PC-3 (cell line): ENCODE data around the gene DHCR24. TPM values are rescaled to one million over a fixed set of nuclear protein-coding genes. Genes with fewer than 3 reads are reported as not detected.

Experiments used
- ATAC-seq: fragments of 200-7000 bp; cut with Tn5 transposase; 2 replicates; pipeline ENCODE4 v1.9.1; 2020; ENCODE audit warnings: mild to moderate bottlenecking, moderate library complexity
- BruUV-seq: library from RNA; stranded (reverse); fragments of 400-500 nt; replicated peaks from 2 replicates; lab custom pipeline; 2021; lab: Mats Ljungman, UMichigan
- CTCF ChIA-PET: fragments of 300-600 bp; sonication (Branson Sonifier 250); formaldehyde crosslinking; loops from one replicate; lab custom pipeline; 2022; ENCODE audit warnings: antibody characterized with exemption; lab: Charles Lee
- POLR2A ChIA-PET: fragments of 300-600 bp; sonication (Branson Sonifier 250); formaldehyde crosslinking; loops from one replicate; lab custom pipeline; 2022; ENCODE audit warnings: antibody characterized with exemption; ENCODE audit not compliant: unreplicated experiment; lab: Charles Lee
- DNase-seq: peaks from one replicate; pipeline ENCODE4 v3.0.0-alpha.2; 2015
- H2AFZ ChIP-seq: fragments of 300-600 bp; sonication (generic); 2 replicates; pipeline ENCODE4 v1.6.0; 2016; ENCODE audit warnings: antibody characterized with exemption, low read length
- H3F3A ChIP-seq: fragments of 300-600 bp; sonication (generic); one replicate; pipeline ENCODE4 v1.6.0; 2017; ENCODE audit warnings: antibody characterized with exemption, low read length, control low read depth, mild to moderate bottlenecking; ENCODE audit not compliant: unreplicated experiment
- H3K27ac ChIP-seq: fragments of 300-600 bp; sonication (generic); 2 replicates; pipeline ENCODE4 v1.5.1; 2016; ENCODE audit warnings: mild to moderate bottlenecking, low read length
- H3K27me3 ChIP-seq: fragments of 300-600 bp; sonication (generic); 2 replicates; pipeline ENCODE4 v1.6.1; 2016; ENCODE audit warnings: low read length, mixed read lengths
- H3K36me3 ChIP-seq: fragments of 300-600 bp; sonication (generic); 2 replicates; pipeline ENCODE4 v1.6.1; 2016; ENCODE audit warnings: low read depth, mixed run types, low read length, mixed read lengths
- H3K4me1 ChIP-seq: fragments of 300-600 bp; sonication (generic); 2 replicates; pipeline ENCODE4 v1.5.1; 2016; ENCODE audit warnings: low read length; ENCODE audit not compliant: insufficient read depth
- H3K4me2 ChIP-seq: fragments of 300-600 bp; sonication (generic); 2 replicates; pipeline ENCODE4 v1.6.0; 2016; ENCODE audit warnings: low read length
- H3K4me3 ChIP-seq: fragments of 300-600 bp; sonication (generic); 2 replicates; pipeline ENCODE4 v1.5.1; 2016; ENCODE audit warnings: mild to moderate bottlenecking, low read length, mixed read lengths
- H3K79me2 ChIP-seq: fragments of 300-600 bp; sonication (generic); 2 replicates; pipeline ENCODE4 v1.6.1; 2017; ENCODE audit warnings: low read length, mixed read lengths
- H3K9ac ChIP-seq: fragments of 300-600 bp; sonication (generic); 2 replicates; pipeline ENCODE4 v1.6.0; 2016; ENCODE audit warnings: mild to moderate bottlenecking, low read length
- H3K9me2 ChIP-seq: fragments of 300-600 bp; sonication (generic); replicated peaks from 2 replicates; pipeline ENCODE4 v1.6.1; 2016; ENCODE audit warnings: mixed run types, low read length, mixed read lengths
- H3K9me3 ChIP-seq: fragments of 300-600 bp; sonication (generic); 2 replicates; pipeline ENCODE4 v1.6.1; 2016; ENCODE audit warnings: low read length, mixed read lengths
- H4K20me1 ChIP-seq: fragments of 300-600 bp; sonication (generic); 2 replicates; pipeline ENCODE4 v1.6.1; 2016; ENCODE audit warnings: low read length, mixed read lengths
- EZH2 ChIP-seq: fragments of 300-600 bp; sonication (generic); IDR thresholded peaks from one replicate; pipeline ENCODE4 v1.6.1; 2017; ENCODE audit warnings: antibody characterized with exemption, mild to moderate bottlenecking, low read length; ENCODE audit not compliant: unreplicated experiment
- EZH2phosphoT487 ChIP-seq: fragments of 300-600 bp; sonication (generic); IDR thresholded peaks from 2 replicates; pipeline ENCODE4 v1.6.1; 2018; ENCODE audit warnings: mild to moderate bottlenecking, antibody characterized with exemption, low read length, borderline replicate concordance
- intact Hi-C: fragments of 100-400 bp; cut with micrococcal nuclease; formaldehyde crosslinking; loops from 2 replicates; pipeline ENCODE4 v1.9.0; 2023
- total RNA-seq: library from RNA; depleted of rRNA; stranded (reverse); fragments of >200 nt; gene quantifications from 2 replicates; pipeline ENCODE4 v1.2.3, GENCODE V29; 2014
- TF ChIP-seq, protein P1 (sequence below): fragments of 300-600 bp; sonication (generic); conservative IDR thresholded peaks from 2 replicates; pipeline ENCODE4 v1.5.1; 2017; ENCODE audit warnings: antibody characterized with exemption, low read depth, mild to moderate bottlenecking, low read length

DHCR24 gene
- total RNA-seq, 1 experiment from 2014 or later: 166 TPM

DNA sequence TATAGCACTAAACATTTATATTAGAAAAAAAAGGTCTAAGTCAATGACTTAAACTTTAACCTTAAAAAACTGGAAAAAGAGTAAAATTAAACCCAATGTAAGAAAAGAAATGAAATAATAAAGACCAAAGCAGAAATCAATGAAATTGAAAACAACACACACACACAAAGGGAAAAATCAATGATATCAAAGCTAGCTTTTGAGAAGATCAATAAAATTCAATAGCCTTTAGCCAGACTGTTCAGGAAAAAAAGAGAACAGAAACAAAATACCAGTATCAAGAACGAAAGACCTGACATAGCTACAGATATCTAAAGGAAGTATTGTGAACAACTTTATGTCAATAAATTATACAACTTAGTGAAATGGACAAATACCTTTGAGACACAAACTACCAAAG lies 7.1 kb downstream of the DHCR24 start:
- Histone ChIP-seq H3K9me3 (no peaks in the 10 kb centered on the region), H3K79me2 (peaks cover 80% of the 10 kb centered on the region), H2AFZ (no peak overlapping the region), H3K4me2 (no peak overlapping the region), H3K36me3 (peaks cover 66% of the 10 kb centered on the region), H3F3A (peaks cover 23% of the 10 kb centered on the region), H3K9ac (no peak overlapping the region), H3K9me2 (no peaks in the 10 kb centered on the region), H3K27me3 (no peaks in the 10 kb centered on the region), H3K27ac (no peak overlapping the region), H3K4me3 (no peak overlapping the region), H4K20me1 (peaks cover 15% of the 10 kb centered on the region; the same call in 1 of the 2 replicates), H3K4me1 (peaks cover 59% of the 10 kb centered on the region)
- TF ChIP-seq EZH2phosphoT487: no peak
- TF ChIP-seq, protein P1, sequence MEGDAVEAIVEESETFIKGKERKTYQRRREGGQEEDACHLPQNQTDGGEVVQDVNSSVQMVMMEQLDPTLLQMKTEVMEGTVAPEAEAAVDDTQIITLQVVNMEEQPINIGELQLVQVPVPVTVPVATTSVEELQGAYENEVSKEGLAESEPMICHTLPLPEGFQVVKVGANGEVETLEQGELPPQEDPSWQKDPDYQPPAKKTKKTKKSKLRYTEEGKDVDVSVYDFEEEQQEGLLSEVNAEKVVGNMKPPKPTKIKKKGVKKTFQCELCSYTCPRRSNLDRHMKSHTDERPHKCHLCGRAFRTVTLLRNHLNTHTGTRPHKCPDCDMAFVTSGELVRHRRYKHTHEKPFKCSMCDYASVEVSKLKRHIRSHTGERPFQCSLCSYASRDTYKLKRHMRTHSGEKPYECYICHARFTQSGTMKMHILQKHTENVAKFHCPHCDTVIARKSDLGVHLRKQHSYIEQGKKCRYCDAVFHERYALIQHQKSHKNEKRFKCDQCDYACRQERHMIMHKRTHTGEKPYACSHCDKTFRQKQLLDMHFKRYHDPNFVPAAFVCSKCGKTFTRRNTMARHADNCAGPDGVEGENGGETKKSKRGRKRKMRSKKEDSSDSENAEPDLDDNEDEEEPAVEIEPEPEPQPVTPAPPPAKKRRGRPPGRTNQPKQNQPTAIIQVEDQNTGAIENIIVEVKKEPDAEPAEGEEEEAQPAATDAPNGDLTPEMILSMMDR: no peak
- TF ChIP-seq EZH2: no peak
- POLR2A ChIA-PET: no interaction called here
- CTCF ChIA-PET: interaction anchor here (0.7 kb wide), 1 partner anchor 12 kb away, joined by 4 read pairs; no protein-coding TSS in a partner anchor
- intact Hi-C loops: loop anchor here (10.0 kb wide), 1 partner anchor 125 kb away; no protein-coding TSS in a partner anchor
- ATAC-seq: no peak
- BruUV-seq: no TSS peak
- DNase-seq: no peak

DNA sequence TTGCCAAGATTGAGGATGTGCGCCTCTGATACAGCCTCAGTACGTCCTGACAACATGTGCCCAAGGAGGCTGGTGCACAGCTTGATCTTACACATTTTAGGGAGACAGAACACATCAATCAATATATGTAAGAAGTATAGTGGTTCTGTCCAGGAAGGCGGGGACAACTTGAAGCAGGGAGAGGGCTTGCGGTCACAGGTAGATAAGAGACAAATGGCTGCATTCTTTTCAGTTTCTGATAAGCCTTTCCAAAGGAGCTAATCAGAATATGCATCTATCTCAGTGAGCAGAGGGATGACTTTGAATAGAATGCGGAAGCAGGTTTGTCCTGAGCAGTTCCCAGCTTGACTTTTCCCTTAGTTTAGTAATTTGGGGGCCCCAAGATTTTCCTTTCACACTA lies 10.2 kb downstream of the DHCR24 start:
- no peak for TF ChIP-seq EZH2phosphoT487
- TF ChIP-seq, protein P1: no peak
- no peak for TF ChIP-seq EZH2
- no peaks in the 10 kb centered on the region for H3K9me3 ChIP-seq
- peaks cover 60% of the 10 kb centered on the region for H3K79me2 ChIP-seq
- POLR2A ChIA-PET: no interaction called here
- ATAC-seq: no peak
- intact Hi-C loops: loop anchor here (10.0 kb wide), 1 partner anchor 128 kb away; no protein-coding TSS in a partner anchor
- no peaks in the 10 kb centered on the region for H3K27me3 ChIP-seq
- BruUV-seq: no TSS peak
- peaks cover 5% of the 10 kb centered on the region; the same call in 1 of the 2 replicates for H4K20me1 ChIP-seq
- H2AFZ ChIP-seq: no peak overlapping the region
- H3K4me1 ChIP-seq: peaks cover 43% of the 10 kb centered on the region
- no peak overlapping the region for H3K4me2 ChIP-seq
- H3K9me2 ChIP-seq: no peaks in the 10 kb centered on the region
- CTCF ChIA-PET: no interaction called here
- H3F3A ChIP-seq: peaks cover 13% of the 10 kb centered on the region
- H3K36me3 ChIP-seq: peaks cover 70% of the 10 kb centered on the region
- H3K4me3 ChIP-seq: no peak overlapping the region
- no peak overlapping the region for H3K27ac ChIP-seq
- no peak for DNase-seq
- no peak overlapping the region for H3K9ac ChIP-seq

DNA sequence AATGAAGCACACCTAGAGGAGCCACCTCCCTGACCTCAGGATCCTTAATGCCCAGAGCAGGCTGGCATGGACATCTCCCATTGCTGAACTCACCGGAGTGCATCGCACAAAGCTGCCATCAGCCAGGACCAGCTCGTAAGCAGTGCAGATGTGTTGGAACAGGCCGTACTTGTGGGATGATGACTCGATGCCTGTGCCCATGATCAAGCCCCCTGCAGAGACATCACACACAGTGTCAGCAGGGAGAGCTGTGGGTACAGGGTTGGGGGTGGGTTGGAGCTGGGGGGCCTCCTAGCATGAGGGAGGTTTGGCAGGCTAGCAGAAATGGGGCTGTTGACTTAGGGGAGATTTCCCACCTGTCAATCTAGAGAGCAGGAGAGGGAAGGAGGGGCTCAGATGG lies 12.0 kb downstream of the DHCR24 start:
- TF ChIP-seq, protein P1: no peak
- TF ChIP-seq EZH2phosphoT487 (no peak), EZH2 (no peak)
- Histone ChIP-seq H3K27me3 (no peaks in the 10 kb centered on the region), H4K20me1 (peaks cover 5% of the 10 kb centered on the region; the same call in 1 of the 2 replicates), H3F3A (peaks cover 13% of the 10 kb centered on the region), H3K4me3 (no peak overlapping the region), H2AFZ (no peak overlapping the region), H3K9me2 (no peaks in the 10 kb centered on the region), H3K9me3 (no peaks in the 10 kb centered on the region), H3K36me3 (peaks cover 74% of the 10 kb centered on the region), H3K27ac (peak overlapping the region; percentile 72), H3K9ac (no peak overlapping the region), H3K4me1 (peaks cover 37% of the 10 kb centered on the region), H3K79me2 (peaks cover 42% of the 10 kb centered on the region), H3K4me2 (peak overlapping the region; percentile 24; the same call in 1 of the 2 replicates)
- POLR2A ChIA-PET: interaction anchor here (1.1 kb wide), 1 partner anchor 30 kb away, joined by 4 read pairs; no protein-coding TSS in a partner anchor
- no TSS peak for BruUV-seq
- intact Hi-C loops: loop anchor here (1.0 to 10.0 kb wide), 2 partner anchors 7 to 130 kb away; no protein-coding TSS in a partner anchor
- CTCF ChIA-PET: no interaction called here
- ATAC-seq (no peak), DNase-seq (no peak)
